Pancreas (tissue), 10 donors: Measurements from ENCODE around the gene ESYT1. TPM values are rescaled to one million over a fixed set of nuclear protein-coding genes. Genes with fewer than 3 reads are reported as not detected.

Experiments used
- ATAC-seq, 4 donors: fragments of 200-7000 bp; cut with Tn5 transposase; one replicate each; pipeline versions ENCODE4 v1.8.0 to v1.9.1; 2020; ENCODE audit warnings: mild to moderate bottlenecking in 4 of 4, moderate library complexity in 4 of 4
- DNase-seq, 6 donors: peaks; one replicate each; pipeline ENCODE4 v3.0.0-alpha.2; 2020
- FAIRE-seq: peaks from 2 replicates; lab custom pipeline; 2012; peaks lifted over from hg19 to GRCh38; lab: Jason Lieb, UNC
- H3K27ac ChIP-seq, 4 donors: fragments of 200-600 bp; sonication (generic); 1 replicate in 3 of 4; 2 replicates in 1 of 4; pipeline versions ENCODE4 v1.5.0 to v1.8.0; 2020
- H3K27me3 ChIP-seq, 4 donors: fragments of 200-600 bp; one replicate each; pipeline ENCODE4 v1.8.0; 2021
- H3K36me3 ChIP-seq, 3 donors: fragments of 200-600 bp; sonication (generic) in 1 of 3; one replicate each; pipeline versions ENCODE4 v1.5.0 to v1.8.0; 2020 to 2021
- H3K4me1 ChIP-seq, 3 donors: fragments of 200-600 bp; one replicate each; pipeline ENCODE4 v1.8.0; 2021
- H3K4me3 ChIP-seq, 4 donors: fragments of 200-600 bp; sonication (generic) in 2 of 4; one replicate each; pipeline versions ENCODE4 v1.5.0 to v1.8.0; 2020 to 2021
- H3K9me3 ChIP-seq, 4 donors: fragments of 200-600 bp; one replicate each; pipeline ENCODE4 v1.8.0; 2021
- WGBS, 2 donors: extraction: QIAGEN DNeasy Blood & Tissue Kit; methylation state at CpG; one replicate each; pipeline ENCODE4 v1.1.7; 2013; 5-methylcytosine and 5-hydroxymethylcytosine counted together
- intact Hi-C, 3 donors: fragments of 100-400 bp; cut with DNase I; formaldehyde crosslinking; loops; one replicate each; pipeline versions ENCODE4 v1.11.1 to v1.14.2; 2022
- polyA plus RNA-seq, 2 donors: library from polyadenylated mRNA; stranded (reverse); fragments of 200-250 nt; gene quantifications; one replicate each; pipeline ENCODE4 v1.2.3, GENCODE V29; 2013
- total RNA-seq, 6 donors: library from RNA; stranded (reverse); fragmentation: NEBNext Ultra II Directional in 4 of 6; extraction: Animal tissue kit (Norgen Biotek cat#: 25700) in 4 of 6; gene quantifications; one replicate each; pipeline versions ENCODE4 v1.2.1 to v1.2.4, GENCODE V29; 2021 to 2023
- TF ChIP-seq, protein P1 (sequence below), 4 donors: fragments of 200-600 bp; sonication (generic) in 3 of 4; IDR thresholded peaks; one replicate each; pipeline versions ENCODE4 v1.5.0 to v1.8.0; 2021; ENCODE audit warnings: antibody characterized with exemption in 4 of 4
- donor health status: healthy with polysubstance abuse.
- donor health status: DM: no; HTN: no; CAD: no; lungs with moderate emphysema.
- donor health status: DM: no; HTN: no; CAD: no.
- donor health status: control.
- donor health status: control.
- donor health status: Bipolar disorder and iron deficiency.
- donor health status: DM: yes; HTN: yes; CAD: no.
- donor health status: DM: no; HTN: no; CAD: no.
- donor health status: DM: no; HTN: no; CAD: no.
- donor health status: DM: yes; HTN: yes; CAD: no.

The ESYT1 gene
- total and polyA plus RNA-seq, 8 donors, result 22.5 to 55.1 (median 45.3) TPM

DNA sequence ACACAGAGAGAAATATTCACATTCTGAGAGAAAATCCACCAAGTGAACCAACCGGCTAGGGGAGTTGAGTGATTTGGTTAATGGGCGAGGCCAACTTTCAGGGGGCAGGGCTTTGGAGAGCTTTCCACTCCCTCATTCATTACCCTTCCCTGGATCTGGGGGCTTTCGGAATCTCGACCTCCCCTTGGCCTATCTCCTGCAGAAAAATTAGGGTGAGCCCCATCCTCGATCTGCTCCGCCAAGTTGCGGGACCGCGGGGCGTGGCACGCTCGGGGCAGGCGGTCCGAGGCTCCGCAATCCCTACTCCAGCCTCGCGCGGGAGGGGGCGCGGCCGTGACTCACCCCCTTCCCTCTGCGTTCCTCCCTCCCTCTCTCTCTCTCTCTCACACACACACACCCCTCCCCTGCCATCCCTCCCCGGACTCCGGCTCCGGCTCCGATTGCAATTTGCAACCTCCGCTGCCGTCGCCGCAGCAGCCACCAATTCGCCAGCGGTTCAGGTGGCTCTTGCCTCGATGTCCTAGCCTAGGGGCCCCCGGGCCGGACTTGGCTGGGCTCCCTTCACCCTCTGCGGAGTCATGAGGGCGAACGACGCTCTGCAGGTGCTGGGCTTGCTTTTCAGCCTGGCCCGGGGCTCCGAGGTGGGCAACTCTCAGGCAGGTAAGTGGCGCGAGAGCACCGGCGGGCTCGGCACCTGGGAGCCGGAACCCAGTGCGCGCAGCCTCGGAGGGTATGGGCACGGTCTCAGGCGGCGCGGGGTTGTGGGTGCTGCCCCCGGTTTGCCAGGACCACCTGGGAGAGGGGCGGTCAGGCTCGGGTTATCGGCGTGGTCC, 48.1 kb upstream of the ESYT1 start, which contains the start of gene ERBB3:
TSS of gene ERBB3 (plus strand) at position 443 of the 833 bp plus-strand sequence. CDS start at position 579, 136 bp downstream.
- Histone ChIP-seq H3K4me1 (peaks cover 5 to 15% (median 14%) of the 10 kb centered on the region in 3 donors), H3K9me3 (no peaks in the 10 kb centered on the region), H3K4me3 (peak within 1 kb of the TSS; percentile 43 to 91 (median 76)), H3K36me3 (peaks cover 0 to 3% (median 0%) of the 10 kb centered on the region in 3 donors), H3K27ac (peak within 1 kb of the TSS; percentile 94 to 97 (median 96)), H3K27me3 (no peaks in the 10 kb centered on the region)
- peak; percentile 88 to 92 (median 90) for DNase-seq
- 1% methylated on average over 58 to 59 of the region's 59 CpGs for WGBS, 2 donors
- FAIRE-seq, result no peak
- TF ChIP-seq, protein P1, sequence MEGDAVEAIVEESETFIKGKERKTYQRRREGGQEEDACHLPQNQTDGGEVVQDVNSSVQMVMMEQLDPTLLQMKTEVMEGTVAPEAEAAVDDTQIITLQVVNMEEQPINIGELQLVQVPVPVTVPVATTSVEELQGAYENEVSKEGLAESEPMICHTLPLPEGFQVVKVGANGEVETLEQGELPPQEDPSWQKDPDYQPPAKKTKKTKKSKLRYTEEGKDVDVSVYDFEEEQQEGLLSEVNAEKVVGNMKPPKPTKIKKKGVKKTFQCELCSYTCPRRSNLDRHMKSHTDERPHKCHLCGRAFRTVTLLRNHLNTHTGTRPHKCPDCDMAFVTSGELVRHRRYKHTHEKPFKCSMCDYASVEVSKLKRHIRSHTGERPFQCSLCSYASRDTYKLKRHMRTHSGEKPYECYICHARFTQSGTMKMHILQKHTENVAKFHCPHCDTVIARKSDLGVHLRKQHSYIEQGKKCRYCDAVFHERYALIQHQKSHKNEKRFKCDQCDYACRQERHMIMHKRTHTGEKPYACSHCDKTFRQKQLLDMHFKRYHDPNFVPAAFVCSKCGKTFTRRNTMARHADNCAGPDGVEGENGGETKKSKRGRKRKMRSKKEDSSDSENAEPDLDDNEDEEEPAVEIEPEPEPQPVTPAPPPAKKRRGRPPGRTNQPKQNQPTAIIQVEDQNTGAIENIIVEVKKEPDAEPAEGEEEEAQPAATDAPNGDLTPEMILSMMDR (IDR thresholded peaks at IDR 0.05), result no peak
- peak; percentile 78 to 90 (median 86) for ATAC-seq
- intact Hi-C loops, result loop anchor here in 1 of 3 donors (5.0 kb wide), 1 partner anchor 37 kb away; the partner anchor contains the start of genes RPL41 and ZC3H10

DNA sequence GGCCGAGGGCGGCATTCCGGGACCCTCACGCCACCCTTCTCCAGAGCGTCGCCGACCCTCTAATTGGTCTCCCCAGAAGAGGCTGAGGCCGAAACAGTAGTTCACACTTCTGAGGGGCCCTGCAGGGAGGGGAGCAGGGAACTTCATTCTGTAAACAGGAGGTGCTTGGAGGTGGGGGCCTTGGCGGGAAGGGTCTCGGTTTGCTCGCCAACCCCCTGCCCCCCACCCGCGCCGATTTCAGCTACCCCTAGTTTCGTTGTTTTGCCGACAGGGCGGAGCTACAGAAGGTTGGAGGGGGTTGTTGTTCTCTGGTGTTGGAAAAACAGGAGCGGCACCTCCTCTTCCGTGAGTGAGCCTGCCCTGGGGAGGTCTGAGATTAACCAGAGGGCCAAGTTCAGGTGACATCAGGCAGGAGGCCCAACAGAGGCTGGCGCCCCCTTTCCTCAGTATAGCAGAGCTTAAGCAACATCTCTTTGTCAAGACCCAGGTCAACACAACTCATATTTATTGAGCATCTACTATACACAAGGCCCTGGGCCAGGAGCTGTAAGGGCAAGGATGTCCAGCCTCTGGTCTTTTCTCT, 47.4 kb upstream of the ESYT1 start:
- intact Hi-C loops, result no loop called here
- peaks cover 0 to 10% (median 0%) of the 10 kb centered on the region in 3 donors for H3K36me3 ChIP-seq
- peaks cover 9 to 15% (median 14%) of the 10 kb centered on the region in 3 donors for H3K4me1 ChIP-seq
- FAIRE-seq, result no peak
- H3K27me3 ChIP-seq, result no peaks in the 10 kb centered on the region
- peak; percentile 55 to 81 (median 68) for DNase-seq
- H3K4me3 ChIP-seq, result peak overlapping the region; percentile 43 to 91 (median 76)
- peak overlapping the region; percentile 94 to 97 (median 96) for H3K27ac ChIP-seq
- H3K9me3 ChIP-seq, result no peaks in the 10 kb centered on the region
- WGBS, 2 donors, result 4 to 6% methylated on average over 20 of the region's 20 CpGs
- TF ChIP-seq, protein P1 (IDR thresholded peaks at IDR 0.05), result no peak
- peak; percentile 38 to 61 (median 53) for ATAC-seq

DNA sequence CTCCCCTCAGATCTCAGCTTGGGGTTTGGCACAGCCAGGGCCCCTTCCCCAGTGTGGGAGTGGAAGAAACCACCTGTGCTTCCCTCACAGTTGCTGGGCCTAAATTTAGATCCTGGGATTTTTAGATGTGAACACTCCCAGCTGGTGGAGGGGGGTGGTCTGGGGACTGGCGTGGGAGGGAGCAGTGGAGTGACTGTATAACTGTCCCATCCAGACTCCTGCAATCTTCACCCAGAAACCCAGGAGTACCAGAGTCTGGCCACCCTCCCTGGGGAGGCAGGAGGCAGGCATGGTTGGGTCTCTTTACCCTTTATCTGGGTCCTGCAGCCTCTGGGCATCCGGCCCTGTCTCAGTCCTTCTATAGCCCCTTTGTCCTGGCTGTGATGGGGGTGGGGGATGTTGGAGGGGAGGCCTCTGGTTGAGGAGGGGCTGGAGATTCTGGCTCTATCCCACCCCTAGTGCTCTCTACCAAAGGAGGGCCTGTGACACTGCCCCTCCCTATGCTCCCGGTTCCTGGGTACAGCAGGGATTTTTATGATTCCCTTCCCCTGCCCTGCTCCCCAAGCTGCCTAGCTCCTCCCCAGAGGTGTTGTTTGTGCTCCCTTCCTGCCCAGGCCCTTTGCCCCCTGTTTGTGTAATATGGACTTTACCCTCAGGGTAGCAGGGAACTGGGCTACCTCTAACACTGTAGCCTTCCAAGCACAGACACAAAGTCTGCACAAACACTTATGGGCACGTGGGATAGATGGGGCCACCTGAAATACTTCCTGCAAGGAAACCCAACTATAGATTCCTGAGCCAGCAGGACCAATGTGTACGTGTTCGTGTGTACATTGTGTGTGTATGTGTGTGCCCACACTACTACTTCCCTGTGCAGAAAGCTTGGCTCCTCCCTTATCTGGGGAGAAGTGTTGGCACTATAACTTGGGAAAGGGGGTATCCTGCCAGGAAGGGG, 46.4 kb upstream of the ESYT1 start:
- peak; percentile 7 to 42 (median 37) for ATAC-seq
- H3K27ac ChIP-seq, result peak overlapping the region; percentile 94 to 97 (median 96)
- FAIRE-seq, result no peak
- intact Hi-C loops, result no loop called here
- peak overlapping the region; percentile 43 to 91 (median 76) for H3K4me3 ChIP-seq
- H3K4me1 ChIP-seq, result peaks cover 11 to 22% (median 22%) of the 10 kb centered on the region in 3 donors
- no peaks in the 10 kb centered on the region for H3K27me3 ChIP-seq
- peaks cover 0 to 10% (median 0%) of the 10 kb centered on the region in 3 donors for H3K36me3 ChIP-seq
- TF ChIP-seq, protein P1 (IDR thresholded peaks at IDR 0.05), result no peak
- 10 to 17% methylated on average over 6 of the region's 6 CpGs for WGBS, 2 donors
- H3K9me3 ChIP-seq, result no peaks in the 10 kb centered on the region
- peak; percentile 60 to 79 (median 61) for DNase-seq

DNA sequence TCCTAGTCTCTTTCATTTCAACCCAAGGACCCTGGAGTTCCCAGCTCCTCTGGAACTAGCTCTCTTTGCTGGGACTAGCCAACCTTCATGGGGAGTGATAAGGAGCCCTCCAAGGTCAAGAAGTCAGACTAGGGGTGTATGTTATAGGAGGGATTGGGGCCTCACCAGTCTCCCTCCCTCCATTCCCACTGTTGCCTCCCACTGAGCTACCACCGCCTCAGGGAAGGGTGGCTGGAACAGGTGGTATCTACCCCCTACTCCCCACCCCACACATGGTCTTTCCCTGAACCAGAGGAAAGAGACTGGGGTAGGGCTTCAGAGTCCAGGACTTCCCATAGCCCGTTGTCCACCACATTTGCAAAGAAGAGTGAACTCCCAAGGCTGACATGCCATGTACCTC, 45.7 kb upstream of the ESYT1 start:
- H3K27ac ChIP-seq, result peak overlapping the region; percentile 11 to 97 (median 60)
- ATAC-seq (no peak), FAIRE-seq (no peak), DNase-seq (no peak)
- no peaks in the 10 kb centered on the region for H3K9me3 ChIP-seq
- no peaks in the 10 kb centered on the region for H3K27me3 ChIP-seq
- intact Hi-C loops, result no loop called here
- TF ChIP-seq, protein P1 (IDR thresholded peaks at IDR 0.05), result no peak
- WGBS, 2 donors, result 22 to 44% methylated on average over 2 of the region's 2 CpGs
- peaks cover 0 to 10% (median 0%) of the 10 kb centered on the region in 3 donors for H3K36me3 ChIP-seq
- peaks cover 18 to 29% (median 28%) of the 10 kb centered on the region in 3 donors for H3K4me1 ChIP-seq
- peak overlapping the region in 2 of 4 donors; percentile 86 to 91 for H3K4me3 ChIP-seq
